Subcutaneous abdominal adipose tissue (tissue), 5 donors: ENCODE results near the gene COL5A2.

Experiments
- H3K27ac ChIP-seq: one replicate; pipeline ENCODE4 v1.7.0; 2013; ENCODE audit warnings: low read depth, mild to moderate bottlenecking, inconsistent platforms, low read length, moderate library complexity
- H3K27me3 ChIP-seq, 5 donors: one replicate each; pipeline ENCODE4 v1.7.0; 2013; ENCODE audit warnings: low read length in 5 of 5, inconsistent platforms in 1 of 5; ENCODE audit not compliant: control insufficient read depth in 5 of 5, insufficient read depth in 4 of 5
- H3K36me3 ChIP-seq, 5 donors: one replicate each; pipeline ENCODE4 v1.7.0; 2013; ENCODE audit warnings: low read length in 5 of 5; ENCODE audit not compliant: control insufficient read depth in 5 of 5, insufficient read depth in 5 of 5
- H3K4me1 ChIP-seq, 5 donors: one replicate each; pipeline ENCODE4 v1.7.0; 2013; ENCODE audit warnings: low read length in 5 of 5, mild to moderate bottlenecking in 3 of 5, moderate library complexity in 1 of 5; ENCODE audit not compliant: control insufficient read depth in 5 of 5, insufficient read depth in 5 of 5
- H3K4me3 ChIP-seq, 5 donors: one replicate each; pipeline ENCODE4 v1.7.0; 2013; ENCODE audit warnings: low read length in 5 of 5, low read depth in 1 of 5
- H3K9ac ChIP-seq, 5 donors: one replicate each; pipeline ENCODE4 v1.7.0; 2013; ENCODE audit warnings: low read length in 5 of 5, mild to moderate bottlenecking in 4 of 5, moderate library complexity in 3 of 5
- H3K9me3 ChIP-seq, 5 donors: one replicate each; pipeline ENCODE4 v1.7.0; 2013; ENCODE audit warnings: low read length in 5 of 5; ENCODE audit not compliant: control insufficient read depth in 5 of 5
- donor health status: healthy.
- donor health status: healthy.
- donor health status: healthy.
- donor health status: healthy.
- donor health status: healthy.

Gene COL5A2

DNA sequence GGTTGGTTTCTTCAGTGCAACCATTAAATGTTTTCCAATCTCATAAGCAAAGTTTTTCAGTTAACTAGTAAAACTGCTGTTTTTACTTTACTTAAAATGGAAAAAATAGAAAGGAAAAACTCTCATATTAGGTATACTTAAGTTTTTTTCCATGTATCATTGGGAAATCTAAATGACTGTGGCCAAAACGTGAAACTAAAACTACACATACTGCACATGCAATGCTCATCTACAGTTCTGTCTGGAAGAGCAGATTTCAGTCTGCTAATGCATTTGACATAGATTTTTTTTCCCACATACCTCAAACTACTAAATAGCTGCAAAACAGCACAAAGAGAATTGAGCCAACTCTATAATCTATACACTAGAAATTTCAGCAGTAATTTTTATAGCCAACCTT, 62.6 kb downstream of the COL5A2 start:
- Histone ChIP-seq H3K9ac (no peak overlapping the region), H3K9me3 (no peaks in the 10 kb centered on the region), H3K27ac (no peak overlapping the region), H3K27me3 (no peaks in the 10 kb centered on the region), H3K4me3 (no peak overlapping the region), H3K4me1 (peaks cover 0 to 23% (median 20%) of the 10 kb centered on the region in 5 donors), H3K36me3 (no peaks in the 10 kb centered on the region)

DNA sequence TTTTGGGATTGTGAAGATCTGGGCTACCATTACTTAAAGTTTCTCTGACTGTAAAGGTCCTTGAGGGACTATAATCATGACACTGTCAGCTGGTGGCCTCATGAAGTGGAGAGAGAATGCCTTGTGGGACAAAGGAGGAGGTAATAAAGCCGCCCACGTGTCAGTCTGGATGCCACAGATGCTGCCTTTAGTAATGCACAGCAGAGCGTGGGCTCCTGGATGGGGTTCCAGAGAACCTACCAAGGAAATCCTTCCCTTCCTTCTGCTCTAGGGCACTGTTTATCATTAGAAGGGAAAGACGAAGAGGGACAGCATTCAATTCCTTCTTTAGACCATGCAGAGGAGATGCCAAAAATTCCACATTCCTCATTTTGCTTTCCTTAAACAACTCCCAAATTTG, 63.5 kb downstream of the COL5A2 start:
- peaks cover 0 to 23% (median 20%) of the 10 kb centered on the region in 5 donors for H3K4me1 ChIP-seq
- H3K27me3 ChIP-seq, result no peaks in the 10 kb centered on the region
- no peak overlapping the region for H3K9ac ChIP-seq
- H3K36me3 ChIP-seq, result no peaks in the 10 kb centered on the region
- no peaks in the 10 kb centered on the region for H3K9me3 ChIP-seq
- H3K27ac ChIP-seq, result peak overlapping the region; percentile 52
- no peak overlapping the region for H3K4me3 ChIP-seq

DNA sequence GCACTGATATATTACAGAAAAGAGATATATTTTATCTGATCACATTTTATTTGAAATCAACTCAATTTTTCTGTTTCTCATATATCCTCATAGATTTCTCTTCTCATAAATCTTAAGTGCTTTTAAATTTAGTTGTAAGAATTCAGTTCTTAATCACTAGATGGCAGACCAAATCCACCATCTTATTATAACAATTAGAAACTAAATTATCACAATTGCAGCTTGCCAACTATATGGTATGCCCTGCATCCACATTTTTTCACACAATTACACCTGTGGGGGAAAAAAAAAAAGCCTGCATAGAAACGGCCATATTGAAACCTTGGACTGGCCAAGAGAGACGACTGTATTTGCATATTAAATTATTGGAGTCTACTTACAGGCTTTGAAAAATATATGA, 64.4 kb downstream of the COL5A2 start:
- no peaks in the 10 kb centered on the region for H3K27me3 ChIP-seq
- H3K4me3 ChIP-seq, result no peak overlapping the region
- peak overlapping the region in 1 of 5 donors; percentile 32 for H3K9ac ChIP-seq
- peaks cover 0 to 23% (median 20%) of the 10 kb centered on the region in 5 donors for H3K4me1 ChIP-seq
- peak overlapping the region; percentile 52 for H3K27ac ChIP-seq
- peaks cover 0 to 3% (median under 1%) of the 10 kb centered on the region in 5 donors for H3K36me3 ChIP-seq
- H3K9me3 ChIP-seq, result no peaks in the 10 kb centered on the region

DNA sequence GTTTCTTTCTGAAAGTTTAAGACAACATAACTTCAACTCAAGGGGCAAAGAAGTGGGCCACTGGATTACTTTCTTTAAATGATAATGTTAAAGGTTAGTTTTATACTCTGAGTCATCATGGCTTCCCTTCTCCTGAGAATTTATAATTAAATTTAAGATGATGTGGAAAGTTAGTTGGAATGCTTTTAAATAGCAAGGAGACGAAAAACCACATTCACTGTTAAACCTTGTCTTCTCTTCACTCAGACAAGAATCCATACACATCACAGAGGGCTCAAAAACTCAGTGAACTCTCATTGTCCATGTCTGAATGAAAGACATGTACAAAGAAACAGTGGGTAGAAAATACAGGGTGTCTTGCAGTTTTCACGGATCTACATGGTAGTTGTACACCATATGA, 65.6 kb downstream of the COL5A2 start:
- H3K4me3 ChIP-seq, result no peak overlapping the region
- peaks cover 0 to 23% (median 20%) of the 10 kb centered on the region in 5 donors for H3K4me1 ChIP-seq
- peak overlapping the region in 1 of 5 donors; percentile 51 for H3K9ac ChIP-seq
- peak overlapping the region; percentile 19 for H3K27ac ChIP-seq
- peaks cover 3 to 13% (median 4%) of the 10 kb centered on the region in 5 donors for H3K36me3 ChIP-seq
- no peaks in the 10 kb centered on the region for H3K27me3 ChIP-seq
- H3K9me3 ChIP-seq, result no peaks in the 10 kb centered on the region

DNA sequence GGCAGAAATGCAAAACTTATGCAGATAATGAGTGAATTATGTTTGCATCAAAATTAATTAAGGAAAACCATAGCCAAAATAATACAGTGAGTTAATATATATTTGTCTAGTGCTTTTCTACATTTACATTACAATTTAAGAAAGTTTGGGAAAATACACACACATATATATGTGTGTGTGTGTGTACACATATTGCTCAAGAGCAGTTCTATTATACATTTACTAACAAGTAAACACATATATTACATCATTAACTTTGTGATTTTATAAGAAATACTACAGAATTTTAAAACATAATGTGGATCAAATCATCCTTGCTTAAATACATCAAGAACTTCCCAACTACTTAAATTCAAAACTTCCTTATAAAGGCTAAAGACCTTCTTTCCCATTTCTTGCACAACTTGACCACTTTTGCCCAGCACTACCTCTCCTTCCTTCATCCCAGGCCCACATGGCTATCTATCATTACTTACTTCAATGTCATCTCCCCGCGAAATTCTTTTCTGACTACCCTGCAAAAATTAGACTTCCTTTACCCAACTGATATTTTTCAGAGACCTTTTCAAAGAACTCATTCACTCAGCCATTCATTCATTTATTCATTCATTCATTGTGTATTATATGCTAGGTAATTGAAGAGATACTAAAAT, 68.4 kb downstream of the COL5A2 start:
- Histone ChIP-seq H3K27me3 (no peaks in the 10 kb centered on the region), H3K9ac (no peak overlapping the region), H3K27ac (no peak overlapping the region), H3K4me3 (no peak overlapping the region), H3K36me3 (peaks cover 3 to 15% (median 6%) of the 10 kb centered on the region in 5 donors), H3K4me1 (peaks cover 0 to 13% (median 11%) of the 10 kb centered on the region in 5 donors), H3K9me3 (no peaks in the 10 kb centered on the region)

DNA sequence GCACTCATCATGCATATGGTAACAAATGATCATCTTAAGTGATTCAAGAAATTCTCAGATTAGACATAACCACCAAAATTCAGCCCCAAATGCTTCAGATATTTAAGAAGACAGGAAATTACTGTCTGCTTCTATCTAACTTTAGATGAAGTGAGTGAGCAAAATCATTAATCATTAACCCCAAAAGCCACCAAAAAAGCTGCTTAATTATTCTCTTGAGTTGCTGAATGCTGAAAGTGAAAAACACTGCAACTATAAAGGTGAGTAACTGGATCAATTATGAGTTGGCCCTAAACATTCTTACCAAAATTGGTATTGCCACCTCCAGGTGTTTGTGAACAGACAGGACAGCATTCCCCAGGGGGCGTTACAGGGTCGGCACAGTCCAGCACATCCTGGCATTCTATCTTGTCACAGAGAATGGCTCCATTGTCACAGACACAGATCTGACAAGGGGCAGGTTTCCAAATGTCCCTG, 69.6 kb downstream of the COL5A2 start:
- H3K9ac ChIP-seq, result no peak overlapping the region

DNA sequence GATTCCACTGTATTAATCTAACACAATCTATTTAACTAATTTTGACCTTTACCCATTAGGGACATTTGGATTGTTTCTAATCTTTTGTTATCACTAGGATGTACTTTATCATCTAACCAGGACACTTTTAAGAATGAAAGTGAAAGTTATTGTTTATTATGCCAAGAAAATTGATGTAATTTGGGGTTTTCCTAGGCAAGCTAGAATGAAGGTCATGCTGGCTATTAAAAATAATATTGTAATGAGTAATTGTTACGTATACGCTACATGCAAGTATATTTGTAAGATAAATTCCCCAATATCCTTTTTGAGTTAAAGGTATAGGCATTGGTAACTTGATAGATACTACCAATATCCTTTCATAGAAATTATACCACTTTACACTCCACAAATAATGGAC, 74.6 kb downstream of the COL5A2 start:
- peak overlapping the region; percentile 59 for H3K27ac ChIP-seq
- no peak overlapping the region for H3K4me3 ChIP-seq
- peaks cover 0 to 6% (median 0%) of the 10 kb centered on the region in 5 donors for H3K4me1 ChIP-seq
- no peaks in the 10 kb centered on the region for H3K27me3 ChIP-seq
- H3K9me3 ChIP-seq, result no peaks in the 10 kb centered on the region
- H3K9ac ChIP-seq, result no peak overlapping the region
- H3K36me3 ChIP-seq, result peaks cover 5 to 30% (median 11%) of the 10 kb centered on the region in 5 donors

More for the DNA sequence above, 69.6 kb downstream of the COL5A2 start:
- Histone ChIP-seq H3K27me3 (no peaks in the 10 kb centered on the region), H3K4me1 (peaks cover 0 to 4% (median 0%) of the 10 kb centered on the region in 5 donors), H3K27ac (no peak overlapping the region), H3K9me3 (no peaks in the 10 kb centered on the region), H3K36me3 (peaks cover 3 to 15% (median 6%) of the 10 kb centered on the region in 5 donors), H3K4me3 (no peak overlapping the region)

DNA sequence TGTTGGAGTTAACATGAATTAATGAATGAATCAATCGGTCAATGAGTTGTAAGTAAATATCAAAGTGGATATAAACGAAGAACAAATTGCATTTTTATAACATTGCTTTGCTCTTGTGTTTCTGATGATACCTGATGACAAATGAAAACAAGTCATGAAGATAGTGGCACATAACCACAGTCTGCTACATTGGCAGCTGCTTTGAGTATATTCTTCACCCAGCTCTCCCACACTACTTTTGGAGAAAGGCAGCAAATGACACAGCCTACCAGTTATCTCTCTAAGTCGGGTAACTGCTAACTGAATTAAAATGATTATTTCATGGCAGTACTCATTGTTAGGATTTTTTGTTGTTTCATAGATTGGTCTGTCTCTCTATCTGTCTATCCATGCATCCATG, 76.8 kb downstream of the COL5A2 start:
- Histone ChIP-seq H3K9ac (no peak overlapping the region), H3K27ac (no peak overlapping the region), H3K27me3 (no peaks in the 10 kb centered on the region), H3K4me3 (no peak overlapping the region), H3K9me3 (no peaks in the 10 kb centered on the region), H3K36me3 (peaks cover 3 to 20% (median 5%) of the 10 kb centered on the region in 5 donors), H3K4me1 (peaks cover 0 to 6% (median 0%) of the 10 kb centered on the region in 5 donors)

DNA sequence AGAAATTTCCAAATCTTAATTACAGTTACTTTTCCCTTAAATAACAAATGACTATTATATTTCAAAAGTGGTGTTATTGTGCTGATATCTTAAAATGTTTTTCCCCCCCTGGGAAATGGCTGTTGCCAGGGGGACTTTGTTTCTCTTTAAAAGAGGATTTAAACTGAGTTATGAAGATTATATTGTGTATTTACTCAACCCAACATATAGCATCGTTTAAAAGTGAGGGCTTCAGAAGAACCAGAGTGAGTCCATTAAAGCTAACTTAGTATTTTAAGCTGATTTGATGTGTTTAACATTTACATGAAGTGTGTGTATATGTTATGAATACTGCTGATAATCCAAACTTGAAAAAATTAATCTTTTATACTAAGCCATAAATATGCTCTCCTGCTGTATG, 81.6 kb downstream of the COL5A2 start:
- H3K27me3 ChIP-seq, result no peaks in the 10 kb centered on the region

DNA sequence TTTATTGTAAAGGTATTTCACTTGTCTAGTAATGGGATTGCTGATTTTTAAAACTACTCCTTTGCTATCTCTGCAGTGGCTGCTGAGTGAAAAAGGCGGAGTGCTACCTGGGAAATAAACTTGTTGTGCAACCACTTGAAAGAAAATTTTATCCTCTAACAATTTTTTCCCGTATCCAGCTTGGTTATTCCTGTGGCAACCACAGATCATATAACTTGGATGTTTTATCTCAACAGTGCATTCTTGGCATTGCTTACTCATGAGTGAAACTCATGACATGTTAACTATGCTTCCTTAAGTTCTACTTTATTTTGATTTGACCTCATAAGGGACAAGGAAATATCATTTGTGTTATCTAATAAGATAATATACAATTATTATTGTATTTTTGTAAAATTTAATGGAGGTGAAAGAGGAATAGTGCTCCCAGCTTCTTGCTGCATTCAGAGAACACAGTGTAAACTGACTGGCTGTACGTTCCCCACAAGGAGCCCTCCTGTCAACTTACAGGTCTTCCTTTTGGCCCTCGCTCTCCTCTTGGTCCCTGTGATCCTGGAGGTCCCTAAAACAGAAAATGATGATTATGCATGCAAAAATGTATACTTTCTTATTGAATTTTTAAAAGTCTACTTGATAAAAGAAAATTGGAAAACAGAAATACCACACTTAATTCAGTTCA, 82.7 kb downstream of the COL5A2 start:
- H3K9ac ChIP-seq, result no peak overlapping the region
- H3K27ac ChIP-seq, result peak overlapping the region; percentile 14
- no peaks in the 10 kb centered on the region for H3K9me3 ChIP-seq
- H3K36me3 ChIP-seq, result peaks cover 0 to 12% (median 11%) of the 10 kb centered on the region in 5 donors
- H3K27me3 ChIP-seq, result no peaks in the 10 kb centered on the region
- H3K4me1 ChIP-seq, result peaks cover 3 to 30% (median 21%) of the 10 kb centered on the region in 5 donors
- H3K4me3 ChIP-seq, result no peak overlapping the region

More for the DNA sequence above, 81.6 kb downstream of the COL5A2 start:
- no peak overlapping the region for H3K4me3 ChIP-seq
- H3K9me3 ChIP-seq, result no peaks in the 10 kb centered on the region
- no peak overlapping the region for H3K27ac ChIP-seq
- H3K36me3 ChIP-seq, result peaks cover 0 to 16% (median 11%) of the 10 kb centered on the region in 5 donors
- peaks cover 0 to 21% (median 10%) of the 10 kb centered on the region in 5 donors for H3K4me1 ChIP-seq
- H3K9ac ChIP-seq, result no peak overlapping the region
